BE2C (cell line): ENCODE data around the gene SEC16B. TPM values are rescaled to one million over a fixed set of nuclear protein-coding genes. Genes with fewer than 3 reads are reported as not detected.

Experiments used
- DNase-seq: peaks from one replicate; pipeline ENCODE4 v3.0.0-alpha.2; 2020
- H3K27me3 ChIP-seq: fragments of 250-450 bp; sonication (Bioruptor Pico); 2 replicates; pipeline ENCODE4 v1.5.1; 2020; ENCODE audit warnings: mild to moderate bottlenecking
- H3K36me3 ChIP-seq: fragments of 250-450 bp; sonication (Bioruptor Pico); 2 replicates; pipeline ENCODE4 v1.5.1; 2020; ENCODE audit warnings: mild to moderate bottlenecking
- H3K4me1 ChIP-seq: fragments of 250-450 bp; sonication (Bioruptor Pico); 2 replicates; pipeline ENCODE4 v1.5.1; 2020
- H3K4me3 ChIP-seq: 2 replicates; pipeline ENCODE4 v1.5.1; 2011; ENCODE audit warnings: low read depth, low read length
- H3K9me3 ChIP-seq: fragments of 250-450 bp; sonication (Bioruptor Pico); 2 replicates; pipeline ENCODE4 v1.5.1; 2020
- polyA plus RNA-seq: library from polyadenylated mRNA; unstranded; fragments of >200 nt; gene quantifications from one replicate; pipeline ENCODE4 v1.2.1, GENCODE V29; 2012; ENCODE audit warnings: low read depth, missing spikeins; ENCODE audit not compliant: insufficient read length, insufficient read depth
- TF ChIP-seq, protein P1 (sequence below): IDR thresholded peaks from 2 replicates; pipeline ENCODE4 v1.5.1; 2012; ENCODE audit warnings: mild to moderate bottlenecking, low read depth, low read length

SEC16B gene, protein sequence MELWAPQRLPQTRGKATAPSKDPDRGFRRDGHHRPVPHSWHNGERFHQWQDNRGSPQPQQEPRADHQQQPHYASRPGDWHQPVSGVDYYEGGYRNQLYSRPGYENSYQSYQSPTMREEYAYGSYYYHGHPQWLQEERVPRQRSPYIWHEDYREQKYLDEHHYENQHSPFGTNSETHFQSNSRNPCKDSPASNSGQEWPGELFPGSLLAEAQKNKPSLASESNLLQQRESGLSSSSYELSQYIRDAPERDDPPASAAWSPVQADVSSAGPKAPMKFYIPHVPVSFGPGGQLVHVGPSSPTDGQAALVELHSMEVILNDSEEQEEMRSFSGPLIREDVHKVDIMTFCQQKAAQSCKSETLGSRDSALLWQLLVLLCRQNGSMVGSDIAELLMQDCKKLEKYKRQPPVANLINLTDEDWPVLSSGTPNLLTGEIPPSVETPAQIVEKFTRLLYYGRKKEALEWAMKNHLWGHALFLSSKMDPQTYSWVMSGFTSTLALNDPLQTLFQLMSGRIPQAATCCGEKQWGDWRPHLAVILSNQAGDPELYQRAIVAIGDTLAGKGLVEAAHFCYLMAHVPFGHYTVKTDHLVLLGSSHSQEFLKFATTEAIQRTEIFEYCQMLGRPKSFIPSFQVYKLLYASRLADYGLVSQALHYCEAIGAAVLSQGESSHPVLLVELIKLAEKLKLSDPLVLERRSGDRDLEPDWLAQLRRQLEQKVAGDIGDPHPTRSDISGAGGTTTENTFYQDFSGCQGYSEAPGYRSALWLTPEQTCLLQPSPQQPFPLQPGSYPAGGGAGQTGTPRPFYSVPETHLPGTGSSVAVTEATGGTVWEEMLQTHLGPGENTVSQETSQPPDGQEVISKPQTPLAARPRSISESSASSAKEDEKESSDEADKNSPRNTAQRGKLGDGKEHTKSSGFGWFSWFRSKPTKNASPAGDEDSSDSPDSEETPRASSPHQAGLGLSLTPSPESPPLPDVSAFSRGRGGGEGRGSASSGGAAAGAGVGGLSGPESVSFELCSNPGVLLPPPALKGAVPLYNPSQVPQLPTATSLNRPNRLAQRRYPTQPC
- polyA plus RNA-seq: not detected

DNA sequence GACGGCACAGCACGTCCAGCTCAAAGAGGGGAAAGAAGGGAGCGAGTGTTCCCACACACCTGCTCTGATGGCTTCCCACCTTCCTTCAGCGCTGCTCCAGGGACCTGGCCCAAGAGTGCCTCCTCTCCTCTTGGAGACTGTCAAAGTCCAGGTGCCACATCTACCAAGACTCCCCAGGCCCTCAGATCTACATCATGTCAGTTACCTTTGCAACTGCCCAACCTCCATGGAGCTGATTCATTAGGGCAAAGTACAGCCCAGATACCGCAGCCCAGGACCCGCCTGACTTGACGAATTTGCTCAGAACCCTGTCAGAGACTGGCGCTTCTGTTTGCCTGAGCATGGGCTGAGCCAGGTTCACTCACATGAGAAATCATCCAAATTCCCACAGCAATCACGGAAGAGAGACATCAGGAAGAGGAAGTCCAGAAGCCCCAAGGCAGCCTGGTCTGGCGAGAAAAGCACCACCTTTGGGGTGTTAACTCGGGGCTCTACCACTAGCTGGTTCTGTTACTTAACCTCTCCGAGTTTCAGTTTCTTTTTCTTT, at the start of gene SEC16B:
Gene SEC16B, minus strand, starts transcription at position 234 of the 547 bp plus-strand sequence. CDS start 2,077 bp downstream, outside the sequence.
- H3K4me3 ChIP-seq: no peak within 1 kb of the TSS
- H3K9me3 ChIP-seq: no peaks in the 10 kb centered on the region
- H3K27me3 ChIP-seq: no peaks in the 10 kb centered on the region
- H3K36me3 ChIP-seq: no peaks in the 10 kb centered on the region
- TF ChIP-seq, protein P1, sequence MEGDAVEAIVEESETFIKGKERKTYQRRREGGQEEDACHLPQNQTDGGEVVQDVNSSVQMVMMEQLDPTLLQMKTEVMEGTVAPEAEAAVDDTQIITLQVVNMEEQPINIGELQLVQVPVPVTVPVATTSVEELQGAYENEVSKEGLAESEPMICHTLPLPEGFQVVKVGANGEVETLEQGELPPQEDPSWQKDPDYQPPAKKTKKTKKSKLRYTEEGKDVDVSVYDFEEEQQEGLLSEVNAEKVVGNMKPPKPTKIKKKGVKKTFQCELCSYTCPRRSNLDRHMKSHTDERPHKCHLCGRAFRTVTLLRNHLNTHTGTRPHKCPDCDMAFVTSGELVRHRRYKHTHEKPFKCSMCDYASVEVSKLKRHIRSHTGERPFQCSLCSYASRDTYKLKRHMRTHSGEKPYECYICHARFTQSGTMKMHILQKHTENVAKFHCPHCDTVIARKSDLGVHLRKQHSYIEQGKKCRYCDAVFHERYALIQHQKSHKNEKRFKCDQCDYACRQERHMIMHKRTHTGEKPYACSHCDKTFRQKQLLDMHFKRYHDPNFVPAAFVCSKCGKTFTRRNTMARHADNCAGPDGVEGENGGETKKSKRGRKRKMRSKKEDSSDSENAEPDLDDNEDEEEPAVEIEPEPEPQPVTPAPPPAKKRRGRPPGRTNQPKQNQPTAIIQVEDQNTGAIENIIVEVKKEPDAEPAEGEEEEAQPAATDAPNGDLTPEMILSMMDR: no peak
- no peak for DNase-seq
- H3K4me1 ChIP-seq: no peaks in the 10 kb centered on the region

DNA sequence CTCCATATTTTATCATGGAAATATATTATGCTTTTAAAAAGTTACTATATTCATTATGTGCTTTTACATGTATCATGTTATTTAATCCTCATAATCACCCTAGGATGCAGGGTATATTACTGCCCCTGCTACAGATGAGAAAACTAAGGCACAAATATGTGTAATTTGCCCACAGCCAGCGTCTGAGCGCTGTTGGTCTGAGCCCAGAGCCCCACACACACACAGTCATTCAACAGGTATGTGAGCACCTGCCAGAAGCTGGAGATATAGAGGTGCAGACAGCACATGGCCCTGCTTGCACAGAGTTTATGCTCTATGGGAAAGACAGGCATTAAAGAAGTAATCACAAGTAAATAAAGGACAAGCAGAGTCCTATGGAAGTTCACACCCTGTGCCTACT, 49.8 kb upstream of the SEC16B start:
- H3K4me3 ChIP-seq: no peak overlapping the region
- H3K9me3 ChIP-seq: no peaks in the 10 kb centered on the region
- TF ChIP-seq, protein P1: no peak
- DNase-seq: no peak
- H3K36me3 ChIP-seq: no peaks in the 10 kb centered on the region
- no peaks in the 10 kb centered on the region for H3K4me1 ChIP-seq
- H3K27me3 ChIP-seq: no peaks in the 10 kb centered on the region

DNA sequence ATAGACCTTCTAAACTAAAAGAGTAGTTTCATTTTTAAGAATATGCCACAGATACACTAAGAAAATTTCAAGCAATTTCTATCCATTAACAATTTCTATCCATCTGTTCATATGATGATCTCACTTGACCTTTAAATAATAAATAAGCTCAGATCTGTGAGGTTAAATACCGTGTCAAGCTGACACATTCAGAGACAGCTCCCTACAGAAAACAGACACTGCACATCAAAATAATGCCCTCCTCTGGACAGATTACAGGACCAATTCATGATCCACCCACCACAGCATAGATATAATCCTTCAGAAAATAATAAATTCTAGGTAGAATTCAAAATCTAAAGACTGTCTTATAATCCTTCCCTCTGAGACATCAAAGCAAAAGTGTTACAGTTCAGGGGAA, 49.4 kb upstream of the SEC16B start:
- H3K9me3 ChIP-seq: no peaks in the 10 kb centered on the region
- H3K27me3 ChIP-seq: no peaks in the 10 kb centered on the region
- DNase-seq: no peak
- TF ChIP-seq, protein P1: no peak
- H3K4me3 ChIP-seq: no peak overlapping the region
- no peaks in the 10 kb centered on the region for H3K4me1 ChIP-seq
- no peaks in the 10 kb centered on the region for H3K36me3 ChIP-seq

DNA sequence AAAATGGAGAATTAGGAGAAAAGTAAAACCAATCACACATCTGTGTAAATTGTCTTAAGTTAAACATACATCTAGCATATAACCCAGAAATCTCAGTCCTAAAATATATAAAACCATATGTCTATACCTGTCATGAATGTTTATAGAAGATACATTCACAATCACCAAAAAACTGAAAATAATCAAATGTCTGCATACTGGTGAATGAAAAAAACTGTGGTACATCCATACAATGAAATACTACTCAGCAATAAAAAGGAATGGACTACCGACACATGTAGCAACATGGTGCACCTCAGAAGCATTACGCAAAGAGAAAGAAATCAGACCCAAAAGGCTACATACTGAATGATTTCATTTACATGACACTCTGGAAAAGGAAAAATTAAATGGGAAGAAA, 47.7 kb upstream of the SEC16B start:
- DNase-seq: no peak
- Histone ChIP-seq H3K9me3 (no peaks in the 10 kb centered on the region), H3K36me3 (no peaks in the 10 kb centered on the region)

DNA sequence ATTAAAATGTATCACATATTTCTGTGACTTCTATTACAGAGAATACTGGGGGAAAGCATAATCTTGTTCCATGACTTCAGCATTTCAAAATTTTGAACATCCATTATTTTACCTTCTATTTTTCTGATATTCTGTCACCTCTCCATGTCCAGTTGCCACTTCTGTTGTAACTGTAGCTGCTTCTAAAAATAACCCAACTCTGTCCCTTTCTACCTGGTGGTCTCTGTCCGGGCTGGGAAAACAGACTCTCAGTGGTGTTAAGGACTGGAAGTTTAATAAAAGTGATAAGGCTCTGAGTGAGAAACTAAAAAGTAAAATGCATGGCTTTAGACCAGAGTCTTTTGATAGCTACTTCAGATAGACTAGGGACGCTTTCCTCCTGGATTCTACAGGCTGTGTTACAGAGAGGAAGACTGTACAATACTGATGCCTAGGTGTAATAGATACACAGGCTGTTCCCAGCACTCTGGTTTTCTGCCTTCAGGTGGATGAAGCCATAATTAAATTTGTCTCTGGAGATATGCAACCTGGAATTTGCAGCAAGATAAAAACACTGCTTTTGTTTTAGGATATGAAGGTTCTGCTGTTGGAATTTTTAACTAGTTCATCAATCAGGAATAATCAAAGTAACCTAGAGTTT, 42.1 kb upstream of the SEC16B start:
- H3K9me3 ChIP-seq: no peaks in the 10 kb centered on the region
- H3K36me3 ChIP-seq: no peaks in the 10 kb centered on the region
- H3K27me3 ChIP-seq: no peaks in the 10 kb centered on the region
- TF ChIP-seq, protein P1: no peak
- H3K4me1 ChIP-seq: no peaks in the 10 kb centered on the region
- DNase-seq: no peak
- H3K4me3 ChIP-seq: no peak overlapping the region

More for the DNA sequence above, 47.7 kb upstream of the SEC16B start:
- no peaks in the 10 kb centered on the region for H3K27me3 ChIP-seq
- no peak overlapping the region for H3K4me3 ChIP-seq
- H3K4me1 ChIP-seq: no peaks in the 10 kb centered on the region
- TF ChIP-seq, protein P1: no peak
